ENCODE results near the gene RHNO1.

RHNO1 gene

GRCh38 chr12:2904260-2904659 is 27.2 kb downstream of the RHNO1 start:
- no peak for DNase-seq

- no peak for DNase-seq
Measured at GRCh38 chr12:2912216-2912575, 35.2 kb downstream of the RHNO1 start.

GRCh38 chr12:2919249-2919648 is 42.2 kb downstream of the RHNO1 start:
- DNase-seq = no peak

GRCh38 chr12:2922329-2922728 is 45.3 kb downstream of the RHNO1 start:
- DNase-seq = no peak

- DNase-seq = no peak
Measured at GRCh38 chr12:2923057-2923456, 46.0 kb downstream of the RHNO1 start.

- DNase-seq = no peak
Measured at GRCh38 chr12:2924019-2924418, 47.0 kb downstream of the RHNO1 start.

GRCh38 chr12:2925322-2925995 is 48.4 kb downstream of the RHNO1 start:
- no peak for DNase-seq

- no peak for DNase-seq
Measured at GRCh38 chr12:2930865-2931264, 53.8 kb downstream of the RHNO1 start.

GRCh38 chr12:2933586-2933985 is 56.6 kb downstream of the RHNO1 start:
- DNase-seq = no peak

GRCh38 chr12:2934371-2934770 is 57.3 kb downstream of the RHNO1 start:
- DNase-seq = no peak

- DNase-seq = no peak
Measured at GRCh38 chr12:2936301-2936700, 59.3 kb downstream of the RHNO1 start.

GRCh38 chr12:2937500-2937899 is 60.5 kb downstream of the RHNO1 start:
- no peak for DNase-seq

Measured in activated CD4-positive, CD25-positive, alpha-beta regulatory T cell treated with anti-CD3 and anti-CD28 coated beads, Interleukin-2, amount 50 U/mL, for 72 hours (primary cell).